Right forelimb (tissue), 1 donor: ENCODE results near the gene C19orf85.

Experiments
- DNase-seq: peaks from one replicate; pipeline ENCODE4 v3.0.0-alpha.2; 2018

Gene C19orf85

GRCh38 chr19:55488986-55489710 is 24.6 kb upstream of the C19orf85 start:
- DNase-seq: peak; percentile 76

GRCh38 chr19:55487924-55488687 is 23.6 kb upstream of the C19orf85 start, which contains the start of gene SSC5D:
SSC5D (plus strand) TSS chr19:55488436; CDS start chr19:55488590, 154 bp downstream.
- peak; percentile 81 for DNase-seq

- DNase-seq: peak; percentile 92
Observed at GRCh38 chr19:55486971-55487923, 22.7 kb upstream of the C19orf85 start.

- DNase-seq: no peak
Observed at GRCh38 chr19:55486043-55486970, 21.8 kb upstream of the C19orf85 start.

GRCh38 chr19:55485439-55486011 is 21.0 kb upstream of the C19orf85 start:
- no peak for DNase-seq

GRCh38 chr19:55484593-55485438 is 20.3 kb upstream of the C19orf85 start, which contains the start of gene NAT14:
NAT14 (plus strand) TSS chr19:55485188; CDS start chr19:55485709, 521 bp downstream.
- peak; percentile 89 for DNase-seq

- DNase-seq: no peak
Observed at GRCh38 chr19:55483706-55484592, 19.4 kb upstream of the C19orf85 start.

GRCh38 chr19:55482967-55483705 is 18.6 kb upstream of the C19orf85 start:
- no peak for DNase-seq

- DNase-seq: no peak
Observed at GRCh38 chr19:55482156-55482961, 17.8 kb upstream of the C19orf85 start.

GRCh38 chr19:55481794-55482155 is 17.2 kb upstream of the C19orf85 start:
- no peak for DNase-seq

GRCh38 chr19:55481148-55481793 is 16.7 kb upstream of the C19orf85 start:
- DNase-seq: no peak

- no peak for DNase-seq
Observed at GRCh38 chr19:55479451-55480230, 15.1 kb upstream of the C19orf85 start.

GRCh38 chr19:55479045-55479444 is 14.5 kb upstream of the C19orf85 start:
- no peak for DNase-seq

- DNase-seq: no peak
Observed at GRCh38 chr19:55478364-55478763, 13.8 kb upstream of the C19orf85 start.

- no peak for DNase-seq
Observed at GRCh38 chr19:55477905-55478304, 13.4 kb upstream of the C19orf85 start.

- DNase-seq: peak; percentile 99
Observed at GRCh38 chr19:55476100-55476775, 11.7 kb upstream of the C19orf85 start, which contains the start of gene ZNF628. ZNF628 (plus strand) TSS chr19:55476617; CDS start chr19:55479911, 3,294 bp downstream.
